Transverse colon (tissue), 4 donors: ENCODE data around the gene ATXN10. TPM values are rescaled to one million over a fixed set of nuclear protein-coding genes. Genes with fewer than 3 reads are reported as not detected.

Source experiments
- DNase-seq: peaks from one replicate; pipeline ENCODE4 v3.0.0-alpha.2; 2019
- H3K27ac ChIP-seq, 4 donors: fragments of 200-600 bp; sonication (generic); 2 replicates each; pipeline ENCODE4 v1.5.1; 2016 to 2018; ENCODE audit warnings: inconsistent platforms in 4 of 4
- H3K27me3 ChIP-seq: fragments of 200-600 bp; sonication (generic); 2 replicates; pipeline ENCODE4 v1.5.1; 2017; ENCODE audit warnings: inconsistent platforms
- H3K36me3 ChIP-seq, 4 donors: fragments of 200-600 bp; sonication (generic); 2 replicates each; pipeline ENCODE4 v1.5.1; 2017 to 2019; ENCODE audit warnings: inconsistent platforms in 4 of 4
- H3K4me1 ChIP-seq, 4 donors: fragments of 200-600 bp; sonication (generic); 2 replicates each; pipeline ENCODE4 v1.5.1; 2017 to 2020; ENCODE audit warnings: inconsistent platforms in 4 of 4
- H3K4me3 ChIP-seq, 4 donors: fragments of 200-600 bp; sonication (generic); 1 replicate in 1 of 4; 2 replicates in 3 of 4; pipeline versions ENCODE4 v1.5.1 to v1.6.1; 2017 to 2019; ENCODE audit warnings: inconsistent platforms in 4 of 4
- H3K9me3 ChIP-seq, 2 donors: fragments of 200-600 bp; sonication (generic); 2 replicates each; pipeline ENCODE4 v1.5.1; 2017 to 2019; ENCODE audit warnings: inconsistent platforms in 2 of 2
- CTCF ChIP-seq, 5 experiments: fragments of 200-600 bp in 3 of 5; fragments of 450-650 bp in 2 of 5; sonication (generic) in 3 of 5; IDR thresholded peaks; 1 replicate in 2 of 5; 2 replicates in 3 of 5; pipeline ENCODE4 v1.5.1; 2016 to 2017; ENCODE audit warnings: antibody characterized with exemption in 5 of 5, inconsistent platforms in 3 of 5, mild to moderate bottlenecking in 2 of 5, moderate library complexity in 1 of 5
- EP300 ChIP-seq: sonication (generic); formaldehyde crosslinking; IDR thresholded peaks from one replicate; pipeline ENCODE4 v1.6.1; 2017; ENCODE audit warnings: antibody characterized with exemption, low read depth
- POLR2A ChIP-seq: fragments of 450-650 bp; IDR thresholded peaks from one replicate; pipeline ENCODE4 v1.6.1; 2016; ENCODE audit warnings: antibody characterized with exemption, mild to moderate bottlenecking, moderate library complexity
- POLR2AphosphoS5 ChIP-seq, 3 donors: sonication (generic); formaldehyde crosslinking; IDR thresholded peaks; one replicate each; pipeline ENCODE4 v1.6.1; 2016; ENCODE audit warnings: antibody characterized with exemption in 3 of 3
- WGBS, 2 donors: methylation state at CpG; one replicate each; pipeline ENCODE4 v1.1.5; 2018; ENCODE audit warnings: low coverage in 1 of 2; 5-methylcytosine and 5-hydroxymethylcytosine counted together
- in situ Hi-C, 4 donors: fragments of 200-750 bp; cut with MboI; loops; one replicate each; pipeline versions ENCODE4 v1.15.0 to v1.15.1; 2017; ENCODE audit warnings: low sequenced_read_pairs in 3 of 4, low pct_ligation_motif_present in 1 of 4, low pct_unique_long_range_greater_than_20kb in 1 of 4
- intact Hi-C: fragments of 100-400 bp; cut with DNase I; formaldehyde crosslinking; loops from one replicate; pipeline ENCODE4 v1.15.1; 2023; ENCODE audit warnings: low total_unique reads
- total RNA-seq, 4 donors: library from RNA; depleted of rRNA; stranded (reverse); fragments of >200 nt; gene quantifications; one replicate each; pipeline ENCODE4 v1.1.0, GENCODE V29; 2016

ATXN10 gene
- total RNA-seq, 4 donors from 2014 or later, result 27.3 to 88.3 (median 47.8) TPM

GRCh38 chr22:45731041-45731797, 59.6 kb downstream of the ATXN10 start:
- Histone ChIP-seq H3K36me3 (no peaks in the 10 kb centered on the region), H3K4me3 (no peak overlapping the region), H3K9me3 (no peaks in the 10 kb centered on the region), H3K27ac (peak overlapping the region in 2 of 4 donors; percentile 7 to 49), H3K27me3 (no peaks in the 10 kb centered on the region), H3K4me1 (peaks cover 0 to 20% (median 19%) of the 10 kb centered on the region in 4 donors)
- intact Hi-C loops (no loop called here), in situ Hi-C loops (no loop called here)
- DNase-seq, result peak; percentile 16
- 46 to 53% methylated on average over 7 to 8 of the region's 8 CpGs for WGBS, 2 donors
- TF ChIP-seq CTCF (IDR thresholded peaks at IDR 0.05) (no peak), EP300 (no peak)

GRCh38 chr22:45731798-45732495, 60.3 kb downstream of the ATXN10 start:
- H3K27me3 ChIP-seq, result no peaks in the 10 kb centered on the region
- no peaks in the 10 kb centered on the region for H3K9me3 ChIP-seq
- in situ Hi-C loops (no loop called here), intact Hi-C loops (no loop called here)
- no peak for TF ChIP-seq POLR2AphosphoS5 (IDR thresholded peaks at IDR 0.05)
- TF ChIP-seq CTCF (IDR thresholded peaks at IDR 0.05), result peak in 4 of 5 experiments; percentile 19 to 37 (median 30)
- H3K4me3 ChIP-seq, result no peak overlapping the region
- 68 to 71% methylated on average over 6 to 7 of the region's 7 CpGs for WGBS, 2 donors
- no peaks in the 10 kb centered on the region for H3K36me3 ChIP-seq
- peaks cover 0 to 20% (median 19%) of the 10 kb centered on the region in 4 donors for H3K4me1 ChIP-seq
- H3K27ac ChIP-seq, result no peak overlapping the region
- no peak for DNase-seq

GRCh38 chr22:45735273-45735672, 63.6 kb downstream of the ATXN10 start:
- DNase-seq, result no peak
- H3K9me3 ChIP-seq, result no peaks in the 10 kb centered on the region
- TF ChIP-seq POLR2A (no peak), POLR2AphosphoS5 (IDR thresholded peaks at IDR 0.05) (no peak), CTCF (IDR thresholded peaks at IDR 0.05) (no peak), EP300 (no peak)
- H3K36me3 ChIP-seq, result peaks cover 0 to 12% (median 5%) of the 10 kb centered on the region in 4 donors
- H3K4me3 ChIP-seq, result no peak overlapping the region
- no peaks in the 10 kb centered on the region for H3K27me3 ChIP-seq
- intact Hi-C loops (no loop called here), in situ Hi-C loops (no loop called here)
- no peak overlapping the region for H3K27ac ChIP-seq
- H3K4me1 ChIP-seq, result peaks cover 0 to 19% (median 19%) of the 10 kb centered on the region in 4 donors
- 95 to 100% methylated on average over 2 to 3 of the region's 3 CpGs for WGBS, 2 donors

GRCh38 chr22:45738206-45738605, 66.6 kb downstream of the ATXN10 start:
- Histone ChIP-seq H3K36me3 (peaks cover 0 to 28% (median 13%) of the 10 kb centered on the region in 4 donors), H3K9me3 (no peaks in the 10 kb centered on the region), H3K4me1 (peaks cover 0 to 5% (median 1%) of the 10 kb centered on the region in 4 donors), H3K27ac (no peak overlapping the region), H3K27me3 (no peaks in the 10 kb centered on the region), H3K4me3 (no peak overlapping the region)
- in situ Hi-C loops, result no loop called here
- TF ChIP-seq POLR2A (no peak), POLR2AphosphoS5 (IDR thresholded peaks at IDR 0.05) (no peak), CTCF (IDR thresholded peaks at IDR 0.05) (no peak), EP300 (no peak)
- intact Hi-C loops, result no loop called here
- DNase-seq, result no peak
- 92 to 100% methylated on average over 1 of the region's 1 CpG for WGBS, 2 donors
